UCSD-AML1 (cell line): ENCODE results near the gene HEG1.

ENCODE experiments used
- DNase-seq: peaks from one replicate; lab custom pipeline; 2025; ENCODE audit not compliant: unreplicated experiment; lab: John Stamatoyannopoulos, UW

HEG1 gene

GRCh38 chr3:124993466-124993865 lies 62.3 kb downstream of the HEG1 start:
- no peak for DNase-seq

- no peak for DNase-seq
These were observed 63.8 kb downstream of the HEG1 start for GRCh38 chr3:124992041-124992440.

GRCh38 chr3:124986192-124987143 lies 69.3 kb downstream of the HEG1 start:
- DNase-seq = no peak

GRCh38 chr3:124985349-124985748 lies 70.4 kb downstream of the HEG1 start:
- DNase-seq = no peak

GRCh38 chr3:124984754-124985153 lies 71.0 kb downstream of the HEG1 start:
- no peak for DNase-seq

GRCh38 chr3:124982855-124983254 lies 72.9 kb downstream of the HEG1 start:
- no peak for DNase-seq

- no peak for DNase-seq
These were observed 74.3 kb downstream of the HEG1 start for GRCh38 chr3:124981472-124981871.

GRCh38 chr3:124978627-124979026 lies 77.2 kb downstream of the HEG1 start:
- DNase-seq = no peak

- no peak for DNase-seq
These were observed 79.4 kb downstream of the HEG1 start for GRCh38 chr3:124976383-124976782.

- DNase-seq = no peak
These were observed 81.1 kb downstream of the HEG1 start for GRCh38 chr3:124974691-124975090.

- DNase-seq = no peak
These were observed 82.5 kb downstream of the HEG1 start for GRCh38 chr3:124973290-124973689.

GRCh38 chr3:124972457-124972856 lies 83.3 kb downstream of the HEG1 start:
- no peak for DNase-seq

- no peak for DNase-seq
These were observed 85.7 kb downstream of the HEG1 start for GRCh38 chr3:124969963-124970722.

- DNase-seq = no peak
These were observed 86.6 kb downstream of the HEG1 start for GRCh38 chr3:124969190-124969589.

- no peak for DNase-seq
These were observed 87.8 kb downstream of the HEG1 start for GRCh38 chr3:124967964-124968363.

GRCh38 chr3:124966521-124967445 lies 89.0 kb downstream of the HEG1 start:
- DNase-seq = no peak

- DNase-seq = no peak
These were observed 90.4 kb downstream of the HEG1 start for GRCh38 chr3:124965413-124965812.

- DNase-seq = no peak
These were observed 91.4 kb downstream of the HEG1 start for GRCh38 chr3:124964387-124964786.

- DNase-seq = no peak
These were observed 92.0 kb downstream of the HEG1 start for GRCh38 chr3:124963755-124964154.

GRCh38 chr3:124962403-124962940 lies 93.3 kb downstream of the HEG1 start:
- no peak for DNase-seq

GRCh38 chr3:124960698-124961097 lies 95.1 kb downstream of the HEG1 start:
- DNase-seq = no peak
